Neural progenitor cell (in vitro differentiated cells): Measurements from ENCODE around the gene TWF1. TPM values are rescaled to one million over a fixed set of nuclear protein-coding genes. Genes with fewer than 3 reads are reported as not detected.

ENCODE experiments used
- DNase-seq: peaks from one replicate; pipeline ENCODE4 v3.0.0-alpha.2; 2016; ENCODE audit warnings: low spot score
- H2AFZ ChIP-seq: fragments of 200-600 bp; sonication (generic); replicated peaks from 2 replicates; pipeline ENCODE4 v1.6.1; 2016; ENCODE audit warnings: antibody characterized with exemption
- H3F3A ChIP-seq: fragments of 200-600 bp; sonication (generic); 2 replicates; pipeline ENCODE4 v1.6.1; 2016; ENCODE audit warnings: antibody characterized with exemption, low read depth
- H3K27ac ChIP-seq: fragments of 200-600 bp; sonication (generic); 2 replicates; pipeline ENCODE4 v1.5.1; 2016; ENCODE audit warnings: mild to moderate bottlenecking
- H3K27me3 ChIP-seq: fragments of 200-600 bp; sonication (generic); 2 replicates; pipeline ENCODE4 v1.6.1; 2016; ENCODE audit warnings: mild to moderate bottlenecking, moderate library complexity
- H3K36me3 ChIP-seq: fragments of 200-600 bp; sonication (generic); 2 replicates; pipeline ENCODE4 v1.5.1; 2016
- H3K4me1 ChIP-seq: fragments of 200-600 bp; sonication (generic); 2 replicates; pipeline ENCODE4 v1.6.1; 2016; ENCODE audit warnings: mixed run types
- H3K4me2 ChIP-seq: fragments of 200-600 bp; sonication (generic); 2 replicates; pipeline ENCODE4 v1.6.1; 2016
- H3K4me3 ChIP-seq: fragments of 200-600 bp; sonication (generic); 2 replicates; pipeline ENCODE4 v1.5.1; 2016
- H3K79me2 ChIP-seq: fragments of 200-600 bp; sonication (generic); 2 replicates; pipeline ENCODE4 v1.6.1; 2016; ENCODE audit warnings: low read depth
- H3K9ac ChIP-seq: fragments of 200-600 bp; sonication (generic); 2 replicates; pipeline ENCODE4 v1.6.1; 2016
- H3K9me3 ChIP-seq: fragments of 200-600 bp; sonication (generic); 2 replicates; pipeline ENCODE4 v1.5.1; 2016; ENCODE audit warnings: low read depth
- H4K20me1 ChIP-seq: fragments of 200-600 bp; sonication (generic); 2 replicates; pipeline ENCODE4 v1.6.1; 2016; ENCODE audit warnings: low read depth
- H3K27ac Mint-ChIP-seq: 3 replicates; pipeline ENCODE4 v1.8.0; 2021; ENCODE audit warnings: mixed read lengths
- H3K27me3 Mint-ChIP-seq: 2 replicates; pipeline ENCODE4 v1.8.0; 2022; ENCODE audit warnings: low read depth, mild to moderate bottlenecking, inconsistent platforms, moderate library complexity, mixed read lengths; ENCODE audit not compliant: insufficient read depth
- H3K36me3 Mint-ChIP-seq: 3 replicates; pipeline ENCODE4 v1.8.0; 2021; ENCODE audit warnings: mixed read lengths
- H3K4me1 Mint-ChIP-seq: 3 replicates; pipeline ENCODE4 v1.8.0; 2021; ENCODE audit warnings: mixed read lengths
- H3K4me3 Mint-ChIP-seq: 3 replicates; pipeline ENCODE4 v1.8.0; 2021; ENCODE audit warnings: mild to moderate bottlenecking, moderate library complexity, mixed read lengths
- H3K9me3 Mint-ChIP-seq: 3 replicates; pipeline ENCODE4 v1.8.0; 2020; ENCODE audit warnings: mixed read lengths
- CTCF ChIP-seq: fragments of 200-600 bp; sonication (generic); IDR thresholded peaks from 2 replicates; pipeline ENCODE4 v1.5.1; 2017; ENCODE audit warnings: antibody characterized with exemption, mild to moderate bottlenecking
- EZH2 ChIP-seq: fragments of 200-600 bp; sonication (generic); IDR thresholded peaks from 2 replicates; pipeline ENCODE4 v1.6.1; 2017; ENCODE audit warnings: antibody characterized with exemption, mild to moderate bottlenecking, moderate library complexity
- EZH2phosphoT487 ChIP-seq: fragments of 200-600 bp; sonication (generic); IDR thresholded peaks from 2 replicates; pipeline ENCODE4 v1.6.1; 2017; ENCODE audit warnings: antibody characterized with exemption
- total RNA-seq: library from RNA; depleted of rRNA; stranded (reverse); fragments of >200 nt; gene quantifications from 2 replicates; pipeline ENCODE4 v1.2.3, GENCODE V29; 2015; ENCODE audit warnings: low replicate concordance

Gene TWF1
- total RNA-seq, 1 donor from 2014 or later, result 69.2 TPM

- Mint-ChIP-seq H3K27ac (no peak overlapping the region), H3K27me3 (peaks cover 9% of the 10 kb centered on the region), H3K4me3 (no peak overlapping the region), H3K9me3 (no peaks in the 10 kb centered on the region), H3K4me1 (peaks cover 11% of the 10 kb centered on the region), H3K36me3 (no peaks in the 10 kb centered on the region)
- no peaks in the 10 kb centered on the region for H3K79me2 ChIP-seq
- no peaks in the 10 kb centered on the region for H3K4me1 ChIP-seq
- H4K20me1 ChIP-seq, result no peaks in the 10 kb centered on the region
- no peak overlapping the region for H2AFZ ChIP-seq
- H3K4me2 ChIP-seq, result no peak overlapping the region
- peaks cover 45% of the 10 kb centered on the region for H3K27me3 ChIP-seq
- no peak for DNase-seq
- H3K9me3 ChIP-seq, result no peaks in the 10 kb centered on the region
- H3F3A ChIP-seq, result peaks cover 6% of the 10 kb centered on the region
- no peak overlapping the region for H3K27ac ChIP-seq
- H3K9ac ChIP-seq, result no peak overlapping the region
- no peaks in the 10 kb centered on the region for H3K36me3 ChIP-seq
- no peak overlapping the region for H3K4me3 ChIP-seq
- TF ChIP-seq EZH2 (no peak), CTCF (no peak), EZH2phosphoT487 (no peak)
These were observed 26.5 kb upstream of the TWF1 start for GRCh38 chr12:43832463-43833168.

GRCh38 chr12:43827093-43827492 is 21.0 kb upstream of the TWF1 start:
- H3K9ac ChIP-seq, result no peak overlapping the region
- H3K36me3 ChIP-seq, result no peaks in the 10 kb centered on the region
- Mint-ChIP-seq H3K27ac (no peak overlapping the region), H3K4me3 (no peak overlapping the region), H3K4me1 (no peaks in the 10 kb centered on the region), H3K9me3 (no peaks in the 10 kb centered on the region), H3K27me3 (no peaks in the 10 kb centered on the region), H3K36me3 (no peaks in the 10 kb centered on the region)
- H4K20me1 ChIP-seq, result no peaks in the 10 kb centered on the region
- no peaks in the 10 kb centered on the region for H3K9me3 ChIP-seq
- H3F3A ChIP-seq, result no peaks in the 10 kb centered on the region
- no peaks in the 10 kb centered on the region for H3K79me2 ChIP-seq
- no peak overlapping the region for H3K4me3 ChIP-seq
- H2AFZ ChIP-seq, result no peak overlapping the region
- H3K4me2 ChIP-seq, result no peak overlapping the region
- H3K27me3 ChIP-seq, result no peaks in the 10 kb centered on the region
- no peaks in the 10 kb centered on the region for H3K4me1 ChIP-seq
- no peak for TF ChIP-seq CTCF
- TF ChIP-seq EZH2, result no peak
- no peak for TF ChIP-seq EZH2phosphoT487
- H3K27ac ChIP-seq, result no peak overlapping the region
- no peak for DNase-seq

DNA sequence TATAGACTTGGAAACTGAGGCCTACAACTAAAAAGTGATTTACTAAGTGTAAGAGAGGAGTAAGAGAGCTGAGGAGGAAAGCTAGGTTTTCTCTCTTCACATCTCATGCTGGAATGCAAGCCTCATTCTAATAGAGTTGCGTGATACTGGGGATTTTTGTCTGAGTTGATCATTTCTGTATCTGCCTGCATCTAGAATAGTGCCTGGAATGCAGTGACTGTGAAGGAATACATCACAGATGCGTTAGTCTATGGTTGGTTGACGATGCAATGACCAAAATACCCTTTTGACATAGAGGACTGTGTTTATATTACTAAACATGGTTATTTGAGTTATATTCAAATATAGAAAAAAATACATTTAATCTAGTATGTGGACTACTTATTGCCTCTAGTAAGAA is 20.6 kb upstream of the TWF1 start:
- no peak overlapping the region for H3K9ac ChIP-seq
- H3K27ac ChIP-seq, result no peak overlapping the region
- no peak for DNase-seq
- no peak overlapping the region for H2AFZ ChIP-seq
- H4K20me1 ChIP-seq, result no peaks in the 10 kb centered on the region
- no peaks in the 10 kb centered on the region for H3K4me1 ChIP-seq
- no peak overlapping the region for H3K4me2 ChIP-seq
- no peaks in the 10 kb centered on the region for H3K9me3 ChIP-seq
- H3K4me3 Mint-ChIP-seq, result no peak overlapping the region
- H3K27me3 Mint-ChIP-seq, result no peaks in the 10 kb centered on the region
- no peaks in the 10 kb centered on the region for H3F3A ChIP-seq
- H3K4me1 Mint-ChIP-seq, result no peaks in the 10 kb centered on the region
- no peaks in the 10 kb centered on the region for H3K36me3 Mint-ChIP-seq
- no peaks in the 10 kb centered on the region for H3K36me3 ChIP-seq
- TF ChIP-seq EZH2phosphoT487, result no peak
- no peak for TF ChIP-seq CTCF
- no peak for TF ChIP-seq EZH2
- no peaks in the 10 kb centered on the region for H3K9me3 Mint-ChIP-seq
- no peak overlapping the region for H3K4me3 ChIP-seq
- no peak overlapping the region for H3K27ac Mint-ChIP-seq
- no peaks in the 10 kb centered on the region for H3K79me2 ChIP-seq
- no peaks in the 10 kb centered on the region for H3K27me3 ChIP-seq
